Measurements from ENCODE around the gene MAP1LC3B. TPM values are rescaled to one million over a fixed set of nuclear protein-coding genes. Genes with fewer than 3 reads are reported as not detected.

Gene MAP1LC3B
- total and polyA plus RNA-seq, 2 of the 8 experiments (the other 6 are each of a cell fraction or from before 2014, with no cell fraction given) = 29.5 to 48.5 TPM

- TF ChIP-seq MAX (IDR thresholded peaks at IDR 0.05) (peak; percentile 53; the same call in 1 of the 2 replicates), SAP30 (IDR thresholded peaks at IDR 0.05; ENCODE audit: insufficient read depth, insufficient replicate concordance, low read length) (no peak), TCF12 (IDR thresholded peaks at IDR 0.05; ENCODE audit: low read depth, low read length) (no peak), USF2 (IDR thresholded peaks at IDR 0.05; ENCODE audit: low read length) (no peak), POLR2A (IDR thresholded peaks at IDR 0.05; ENCODE audit: control extremely low read depth in 1 of 2, low read depth in 2 of 2, low read length in 2 of 2) (no peak), ATF2 (IDR thresholded peaks at IDR 0.05; ENCODE audit: low read length) (no peak), JUND (IDR thresholded peaks at IDR 0.05; ENCODE audit: low read length) (no peak)
Observed at GRCh38 chr16:87437911-87438610, 45.9 kb downstream of the MAP1LC3B start (continued).
